Central memory CD8-positive, alpha-beta T cell (primary cell): Measurements from ENCODE around the gene LHB.

ENCODE experiments used
- ATAC-seq: fragments of 150-1000 bp; cut with Tn5 transposase; replicated peaks from 2 replicates; pipeline ENCODE4 v1.10.0; 2022; ENCODE audit warnings: mild to moderate bottlenecking, moderate FRiP score, moderate number of reproducible peaks; ENCODE audit not compliant: poor library complexity, severe bottlenecking; ENCODE audit errors: extremely low read depth
- DNase-seq, 2 donors: peaks; one replicate each; pipeline ENCODE4 v3.0.0; 2021; ENCODE audit warnings: low spot score in 2 of 2
- H3K27ac Mint-ChIP-seq: one replicate; pipeline ENCODE4 v1.8.0; 2022; ENCODE audit warnings: low read depth, mild to moderate bottlenecking, moderate library complexity, mixed read lengths
- H3K27me3 Mint-ChIP-seq: one replicate; pipeline ENCODE4 v1.8.0; 2022; ENCODE audit warnings: mixed read lengths
- H3K36me3 Mint-ChIP-seq: one replicate; pipeline ENCODE4 v1.8.0; 2022; ENCODE audit warnings: mild to moderate bottlenecking, moderate library complexity, mixed read lengths; ENCODE audit not compliant: insufficient read depth
- H3K4me1 Mint-ChIP-seq: one replicate; pipeline ENCODE4 v1.8.0; 2022; ENCODE audit warnings: mixed read lengths
- H3K4me3 Mint-ChIP-seq: one replicate; pipeline ENCODE4 v1.8.0; 2022; ENCODE audit warnings: mild to moderate bottlenecking, moderate library complexity, mixed read lengths
- H3K9me3 Mint-ChIP-seq: one replicate; pipeline ENCODE4 v1.8.0; 2022; ENCODE audit warnings: mixed read lengths

Gene LHB

DNA sequence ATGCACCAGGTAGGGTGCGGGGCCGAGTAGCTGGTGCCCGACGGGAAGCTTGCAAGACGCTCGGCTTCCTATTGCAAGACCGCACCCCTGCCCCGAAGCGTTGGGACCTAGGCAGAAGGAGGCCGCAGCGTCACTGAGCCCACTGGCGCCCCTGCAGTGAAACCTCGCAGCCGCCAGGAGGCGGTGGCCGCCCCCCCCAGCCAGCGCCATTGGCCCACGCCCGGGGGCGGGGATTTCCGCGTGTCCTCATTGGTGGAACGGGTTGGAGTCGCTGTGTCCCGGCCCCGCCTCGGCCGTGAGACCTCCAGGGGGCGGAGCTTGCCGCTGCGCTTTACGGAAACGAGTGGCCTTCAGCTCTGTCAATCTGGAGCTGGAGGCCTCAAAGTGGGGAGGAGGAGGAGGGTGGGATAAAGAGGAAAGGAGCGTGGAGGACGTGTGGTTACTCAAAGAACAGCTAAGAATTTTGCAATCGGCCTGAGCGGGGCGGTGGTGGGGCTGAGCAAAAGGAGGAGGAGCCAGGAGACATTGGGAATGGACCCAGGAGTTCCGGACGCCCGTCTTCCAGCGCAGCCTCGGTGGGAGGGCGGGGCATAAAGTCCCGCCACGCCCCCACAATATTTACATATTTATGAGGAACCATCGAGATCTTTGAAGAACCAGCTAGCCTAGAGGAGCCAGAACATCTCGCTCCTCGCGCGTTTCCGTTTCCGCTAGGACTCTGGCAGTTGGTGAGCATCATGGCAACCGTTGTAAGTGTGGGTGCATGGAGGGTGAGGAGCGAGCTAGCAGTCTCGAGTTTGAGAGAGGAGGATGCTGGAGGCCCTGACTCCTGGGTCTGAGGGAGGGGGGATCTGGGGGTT, 23.5 kb downstream of the LHB start, which contains the start of the genes GYS1 and RUVBL2:
Gene GYS1, minus strand, starts transcription at position 135 of the 860 bp plus-strand sequence. CDS start 197 bp downstream, outside the sequence.
Gene RUVBL2, plus strand, starts transcription at position 713 of the 860 bp plus-strand sequence. Its CDS starts 25 bp downstream, at position 738.
- DNase-seq (peak; percentile 96 to 99), ATAC-seq (peak; percentile 94)
- H3K27ac Mint-ChIP-seq = peak within 1 kb of the TSS; percentile 87
- no peaks in the 10 kb centered on the region for H3K27me3 Mint-ChIP-seq
- H3K36me3 Mint-ChIP-seq = peaks cover 21% of the 10 kb centered on the region
- H3K4me3 Mint-ChIP-seq = peak within 1 kb of the TSS; percentile 87
- no peaks in the 10 kb centered on the region for H3K9me3 Mint-ChIP-seq
- peaks cover 45% of the 10 kb centered on the region for H3K4me1 Mint-ChIP-seq

DNA sequence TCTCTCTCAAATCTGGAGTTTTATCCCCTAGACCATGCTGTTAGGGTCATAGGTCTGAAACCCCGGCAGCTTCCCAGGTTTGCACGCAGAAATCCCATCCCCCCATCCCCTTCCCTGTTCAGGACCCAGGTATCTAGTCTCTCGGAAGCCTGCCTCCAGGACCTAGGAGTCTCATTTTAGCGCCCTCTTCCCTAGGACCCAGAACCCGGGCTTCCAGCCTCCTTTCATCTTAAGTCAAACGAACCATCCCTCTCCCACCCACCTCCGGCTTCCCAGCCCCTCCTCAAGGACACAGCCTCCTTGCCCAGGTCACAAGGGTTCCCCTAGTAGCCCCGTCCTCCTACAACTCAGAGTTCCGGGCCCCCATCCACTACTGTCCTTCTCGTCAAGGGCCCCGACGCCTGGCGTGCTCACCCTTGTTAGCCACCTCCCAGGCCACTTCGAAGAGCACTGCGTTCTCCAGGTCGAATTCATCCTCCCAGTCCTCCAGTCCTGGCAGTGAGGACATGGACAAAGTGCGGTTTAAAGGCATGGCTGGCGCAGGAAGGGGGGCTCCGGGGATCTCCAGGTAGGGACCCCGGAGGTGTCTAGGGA, 24.2 kb downstream of the LHB start:
- Mint-ChIP-seq H3K4me1 (peaks cover 46% of the 10 kb centered on the region), H3K27ac (peak overlapping the region; percentile 87), H3K36me3 (peaks cover 25% of the 10 kb centered on the region), H3K4me3 (peak overlapping the region; percentile 87), H3K27me3 (no peaks in the 10 kb centered on the region), H3K9me3 (no peaks in the 10 kb centered on the region)
- DNase-seq (no peak), ATAC-seq (no peak)

DNA sequence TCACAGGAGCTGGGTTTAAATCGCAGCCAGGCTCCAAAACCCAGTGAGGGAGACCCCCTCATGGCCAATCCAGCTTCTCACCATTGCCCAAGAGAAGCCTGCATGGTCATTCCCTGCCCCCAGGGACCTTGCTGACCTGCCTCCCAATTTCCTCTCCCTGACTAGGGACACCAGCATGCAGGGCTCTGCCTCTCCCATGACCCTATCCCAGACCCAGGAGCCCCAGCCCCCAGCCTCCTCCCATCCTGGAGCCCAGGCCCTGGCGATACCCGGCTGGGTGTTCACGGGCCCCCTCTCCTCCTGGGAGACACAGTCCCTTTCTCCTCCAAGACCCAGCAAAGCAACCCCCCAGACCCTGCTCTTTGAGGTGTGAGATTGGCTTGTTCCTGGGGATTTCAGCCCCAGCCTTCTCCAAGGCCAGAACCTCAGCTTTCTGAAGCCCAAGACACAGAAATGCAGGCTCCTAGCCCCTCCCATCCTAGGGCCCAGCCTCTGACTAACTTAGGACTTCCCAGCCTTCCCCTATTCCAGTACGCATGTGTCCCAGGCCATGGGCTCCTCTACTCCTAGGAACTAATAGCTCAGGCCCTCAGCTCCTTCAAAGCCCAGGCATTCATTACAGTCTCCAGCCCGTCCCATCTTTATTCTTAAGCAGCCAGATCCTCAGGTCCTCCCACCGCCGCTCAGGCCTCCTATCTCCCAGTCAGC, 24.9 kb downstream of the LHB start:
- Mint-ChIP-seq H3K4me3 (peak overlapping the region; percentile 87), H3K27me3 (no peaks in the 10 kb centered on the region), H3K4me1 (peaks cover 44% of the 10 kb centered on the region), H3K36me3 (peaks cover 25% of the 10 kb centered on the region), H3K27ac (peak overlapping the region; percentile 87), H3K9me3 (no peaks in the 10 kb centered on the region)
- DNase-seq (no peak), ATAC-seq (no peak)

DNA sequence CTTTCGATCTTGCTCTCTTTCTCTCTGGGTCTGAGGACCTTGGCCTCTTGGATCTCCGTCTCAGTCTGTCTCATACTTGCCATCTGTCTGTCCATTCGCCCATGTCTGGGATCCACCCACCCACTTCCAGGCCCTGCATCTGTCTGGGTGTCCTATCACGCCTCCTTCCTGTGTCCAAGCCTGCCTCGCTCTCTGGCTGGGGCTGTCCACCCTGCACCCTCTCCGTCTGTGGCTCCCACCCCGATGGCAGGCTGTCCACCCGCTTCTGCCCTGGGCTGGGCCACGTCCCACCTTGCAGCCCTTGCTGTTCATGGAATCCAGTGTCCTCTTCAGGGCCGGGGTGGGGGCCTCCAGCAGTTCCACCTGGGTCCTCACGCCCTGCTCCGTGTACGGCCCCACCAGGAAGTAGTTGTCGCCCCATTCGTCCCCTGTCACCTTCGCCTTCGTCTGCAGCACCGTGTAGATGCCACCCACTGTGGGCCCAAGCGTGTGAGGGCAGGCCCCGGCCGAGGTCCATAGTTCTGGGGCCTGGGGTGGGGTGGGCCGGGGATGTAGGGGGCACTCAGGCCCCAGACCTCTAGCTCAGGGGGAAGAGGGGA, 25.8 kb downstream of the LHB start:
- Mint-ChIP-seq H3K27ac (peak overlapping the region; percentile 74), H3K36me3 (peaks cover 27% of the 10 kb centered on the region), H3K9me3 (no peaks in the 10 kb centered on the region), H3K4me3 (no peak overlapping the region), H3K27me3 (no peaks in the 10 kb centered on the region), H3K4me1 (peaks cover 44% of the 10 kb centered on the region)
- ATAC-seq = no peak
- DNase-seq = no peak

DNA sequence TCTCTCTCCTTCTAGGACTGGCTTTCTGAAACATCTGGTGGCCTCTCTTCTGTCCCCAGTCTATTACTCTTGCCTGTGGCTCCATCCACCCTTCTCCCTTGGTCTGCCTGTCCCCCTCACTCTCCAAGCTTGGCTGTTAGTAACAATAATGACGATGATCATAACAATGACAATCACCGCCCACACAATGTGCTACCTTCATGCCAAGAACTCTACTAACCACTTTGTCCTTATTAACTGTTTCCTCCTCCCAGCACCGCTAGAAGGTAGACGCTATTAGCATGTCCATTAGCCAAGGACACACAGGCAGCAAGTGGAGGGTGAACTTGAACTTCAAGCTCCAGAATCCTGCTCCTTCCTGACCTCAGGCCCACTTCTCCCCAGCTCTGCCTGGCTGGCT, 26.5 kb downstream of the LHB start:
- no peak for DNase-seq
- Mint-ChIP-seq H3K4me1 (peaks cover 43% of the 10 kb centered on the region), H3K27me3 (no peaks in the 10 kb centered on the region), H3K4me3 (no peak overlapping the region), H3K9me3 (no peaks in the 10 kb centered on the region), H3K27ac (peak overlapping the region; percentile 74), H3K36me3 (peaks cover 28% of the 10 kb centered on the region)
- no peak for ATAC-seq

- no peaks in the 10 kb centered on the region for H3K9me3 Mint-ChIP-seq
- DNase-seq (no peak), ATAC-seq (no peak)
- H3K36me3 Mint-ChIP-seq = peaks cover 33% of the 10 kb centered on the region
- peaks cover 37% of the 10 kb centered on the region for H3K4me1 Mint-ChIP-seq
- H3K4me3 Mint-ChIP-seq = no peak overlapping the region
- H3K27ac Mint-ChIP-seq = no peak overlapping the region
- no peaks in the 10 kb centered on the region for H3K27me3 Mint-ChIP-seq
Observed at GRCh38 chr19:48989701-48990291, 27.1 kb downstream of the LHB start.

GRCh38 chr19:48988860-48989259, 28.0 kb downstream of the LHB start:
- H3K9me3 Mint-ChIP-seq = no peaks in the 10 kb centered on the region
- no peak overlapping the region for H3K4me3 Mint-ChIP-seq
- H3K4me1 Mint-ChIP-seq = peaks cover 30% of the 10 kb centered on the region
- H3K27ac Mint-ChIP-seq = no peak overlapping the region
- no peaks in the 10 kb centered on the region for H3K27me3 Mint-ChIP-seq
- ATAC-seq (no peak), DNase-seq (no peak)
- peaks cover 33% of the 10 kb centered on the region for H3K36me3 Mint-ChIP-seq

- H3K27me3 Mint-ChIP-seq = no peaks in the 10 kb centered on the region
- peaks cover 25% of the 10 kb centered on the region for H3K4me1 Mint-ChIP-seq
- peak overlapping the region; percentile 79 for H3K27ac Mint-ChIP-seq
- H3K4me3 Mint-ChIP-seq = no peak overlapping the region
- peaks cover 32% of the 10 kb centered on the region for H3K36me3 Mint-ChIP-seq
- ATAC-seq = no peak
- H3K9me3 Mint-ChIP-seq = no peaks in the 10 kb centered on the region
- DNase-seq = no peak
Observed at GRCh38 chr19:48988286-48988685, 28.6 kb downstream of the LHB start.

DNA sequence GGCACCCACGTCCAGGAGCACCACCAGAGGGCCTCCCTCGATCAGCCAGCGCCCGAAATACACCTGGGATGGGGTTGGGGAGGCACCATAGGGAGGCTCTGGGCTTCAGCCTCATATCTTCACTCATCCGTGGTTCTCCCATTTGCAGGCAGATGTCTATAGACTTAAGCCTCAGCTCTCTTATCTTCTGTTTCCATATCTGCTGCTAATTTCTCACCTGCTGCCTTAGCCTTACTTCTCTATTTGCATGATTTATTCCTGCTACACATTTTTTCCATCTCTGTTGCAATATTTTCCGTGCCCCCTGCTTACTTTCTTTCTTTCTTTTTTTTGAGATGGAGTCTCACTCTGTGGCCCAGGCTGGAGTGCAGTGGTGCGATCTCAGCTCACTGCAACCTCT, 29.6 kb downstream of the LHB start:
- Mint-ChIP-seq H3K27ac (peak overlapping the region; percentile 79), H3K4me3 (no peak overlapping the region), H3K27me3 (no peaks in the 10 kb centered on the region), H3K36me3 (peaks cover 26% of the 10 kb centered on the region), H3K9me3 (no peaks in the 10 kb centered on the region), H3K4me1 (peaks cover 17% of the 10 kb centered on the region)
- no peak for DNase-seq
- ATAC-seq = no peak

DNA sequence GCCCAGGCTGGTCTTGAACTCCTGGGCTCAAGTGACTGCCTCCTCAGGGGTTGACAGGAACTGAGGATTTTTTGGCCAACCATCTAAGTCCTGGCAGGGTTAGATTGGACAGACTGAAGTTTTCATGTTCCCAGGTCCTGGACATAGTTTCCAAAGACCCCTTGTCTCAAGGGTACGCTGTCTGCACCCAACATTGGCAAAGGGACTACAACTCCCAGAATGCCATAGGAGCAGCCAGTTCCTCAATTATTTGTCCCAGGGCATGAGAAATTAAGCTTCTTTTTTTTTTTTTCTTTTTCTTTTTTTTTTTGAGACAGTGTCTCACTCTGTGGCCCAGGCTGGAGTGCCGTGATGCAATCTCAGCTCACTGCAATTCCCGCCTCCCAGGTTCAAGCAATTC, 30.7 kb downstream of the LHB start:
- Mint-ChIP-seq H3K36me3 (peaks cover 32% of the 10 kb centered on the region), H3K9me3 (no peaks in the 10 kb centered on the region), H3K4me1 (peaks cover 11% of the 10 kb centered on the region), H3K27ac (no peak overlapping the region), H3K27me3 (no peaks in the 10 kb centered on the region), H3K4me3 (no peak overlapping the region)
- ATAC-seq (no peak), DNase-seq (no peak)

DNA sequence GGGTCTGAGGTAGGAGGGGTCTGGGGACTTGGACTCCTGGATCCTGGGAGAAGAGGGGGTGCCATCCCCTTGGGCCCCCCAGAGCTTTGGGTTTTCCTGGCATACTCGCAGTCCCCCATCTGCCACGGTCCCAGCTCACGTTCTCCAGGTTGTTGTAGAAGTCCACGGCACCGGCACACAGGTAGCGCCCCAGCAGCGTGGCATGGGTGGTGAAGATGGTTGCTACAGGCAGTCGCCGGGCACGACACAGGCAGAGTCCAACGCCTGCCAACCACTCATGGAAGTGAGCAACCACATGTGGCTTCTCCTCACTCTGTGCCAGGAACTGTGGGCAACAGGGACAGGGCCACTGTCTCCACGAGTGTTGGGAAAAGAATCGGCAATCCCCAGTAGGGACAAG, 31.2 kb downstream of the LHB start:
- Mint-ChIP-seq H3K36me3 (peaks cover 32% of the 10 kb centered on the region), H3K27ac (no peak overlapping the region)

DNA sequence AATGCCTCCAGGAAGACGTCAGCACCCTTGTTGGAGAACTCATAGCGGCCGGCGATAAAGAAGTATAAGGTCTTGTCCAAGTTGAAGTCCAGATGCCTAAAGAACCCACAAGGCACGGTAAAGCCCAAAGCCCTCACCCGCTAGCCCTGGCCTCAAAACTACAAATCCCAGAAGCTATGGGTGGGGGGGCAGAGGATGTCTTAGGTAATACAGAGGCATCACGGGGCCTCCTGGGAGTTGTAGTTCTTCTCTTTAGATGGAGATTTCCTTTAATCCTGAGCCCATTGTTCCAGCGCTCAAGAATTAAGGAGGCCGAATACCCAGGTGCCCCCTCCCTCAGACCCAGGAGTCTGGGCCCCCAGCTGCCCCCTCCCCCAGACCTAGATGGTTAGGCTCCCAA, 34.6 kb downstream of the LHB start:
- Mint-ChIP-seq H3K4me3 (no peak overlapping the region), H3K4me1 (no peaks in the 10 kb centered on the region), H3K9me3 (no peaks in the 10 kb centered on the region), H3K27ac (peak overlapping the region; percentile 72), H3K36me3 (peaks cover 20% of the 10 kb centered on the region), H3K27me3 (no peaks in the 10 kb centered on the region)
- DNase-seq (no peak), ATAC-seq (no peak)

More for the DNA sequence above, 31.2 kb downstream of the LHB start:
- H3K27me3 Mint-ChIP-seq = no peaks in the 10 kb centered on the region
- no peak for ATAC-seq
- no peak overlapping the region for H3K4me3 Mint-ChIP-seq
- no peak for DNase-seq
- H3K4me1 Mint-ChIP-seq = peaks cover 11% of the 10 kb centered on the region
- no peaks in the 10 kb centered on the region for H3K9me3 Mint-ChIP-seq
